HEK293 (cell line): ENCODE data around the gene SGMS1.
"Not testable (repeated sequence)": the region's sequence is repeated elsewhere in the genome, so short reads cannot be mapped to it uniquely, and the experiment has no call there.

ENCODE experiments used
- CTCF ChIA-PET: fragments of 350-600 bp; formaldehyde crosslinking; extraction: SDS; loops from one replicate; lab custom pipeline; 2021; ENCODE audit warnings: antibody characterized with exemption; lab: Yijun Ruan, JAX
- POLR2A ChIA-PET: fragments of 300-600 bp; formaldehyde crosslinking; extraction: SDS; loops from one replicate; lab custom pipeline; 2020; ENCODE audit warnings: antibody characterized with exemption, inconsistent platforms; lab: Yijun Ruan, JAX
- H3K27ac ChIP-seq: fragments of 200-500 bp; sonication (Bioruptor generic); 2 replicates; pipeline ENCODE4 v1.5.1; 2014; ENCODE audit warnings: low read depth, low read length, control low read depth, inconsistent platforms; ENCODE audit errors: extremely low read depth
- H3K36me3 ChIP-seq, 2 experiments: fragments of 200-500 bp in 1 of 2; sonication (Bioruptor generic) in 1 of 2; 1 replicate in 1 of 2; 2 replicates in 1 of 2; pipeline ENCODE4 v1.5.1; 2014 to 2017; ENCODE audit warnings: inconsistent platforms in 2 of 2, low read length in 2 of 2; ENCODE audit not compliant: control insufficient read depth in 2 of 2, insufficient read depth in 1 of 2
- H3K4me1 ChIP-seq: fragments of 200-500 bp; sonication (Bioruptor generic); 2 replicates; pipeline ENCODE4 v1.5.1; 2014; ENCODE audit warnings: mild to moderate bottlenecking, low read length, inconsistent platforms; ENCODE audit not compliant: control insufficient read depth, insufficient read depth
- H3K4me3 ChIP-seq: 2 replicates; pipeline ENCODE4 v1.5.1; 2011; ENCODE audit warnings: low read depth, mild to moderate bottlenecking, control low read depth, low read length, moderate library complexity
- H3K9me3 ChIP-seq: fragments of 200-500 bp; sonication (Bioruptor generic); 2 replicates; pipeline ENCODE4 v1.5.1; 2014; ENCODE audit warnings: low read depth, low read length, inconsistent platforms; ENCODE audit not compliant: control insufficient read depth, insufficient read depth
- BCL11A ChIP-seq: fragments of 450-650 bp; formaldehyde crosslinking; IDR thresholded peaks from 2 replicates; pipeline ENCODE4 v1.5.1; 2016; ENCODE audit warnings: low read depth, missing biosample characterization, missing genetic modification characterization
- EGR2 ChIP-seq: fragments of 450-650 bp; formaldehyde crosslinking; IDR thresholded peaks from 2 replicates; pipeline ENCODE4 v1.5.1; 2016; ENCODE audit warnings: low read depth, missing biosample characterization, missing genetic modification characterization
- GFI1B ChIP-seq: fragments of 450-650 bp; formaldehyde crosslinking; IDR thresholded peaks from 2 replicates; pipeline ENCODE4 v1.5.1; 2016; ENCODE audit warnings: missing biosample characterization, missing genetic modification characterization
- RBAK ChIP-seq: fragments of 450-650 bp; formaldehyde crosslinking; IDR thresholded peaks from 2 replicates; pipeline ENCODE4 v1.5.1; 2016; ENCODE audit warnings: missing biosample characterization, missing genetic modification characterization
- SCRT2 ChIP-seq: fragments of 450-650 bp; formaldehyde crosslinking; IDR thresholded peaks from 2 replicates; pipeline ENCODE4 v1.5.1; 2016; ENCODE audit warnings: missing biosample characterization, missing genetic modification characterization
- SETDB1 ChIP-seq: IDR thresholded peaks from one replicate; pipeline ENCODE4 v1.6.1; 2017; ENCODE audit warnings: mild to moderate bottlenecking, low read length, moderate library complexity, mixed read lengths; ENCODE audit not compliant: insufficient read length
- SP3 ChIP-seq: fragments of 450-650 bp; formaldehyde crosslinking; IDR thresholded peaks from 2 replicates; pipeline ENCODE4 v1.5.1; 2016; ENCODE audit warnings: missing biosample characterization, missing genetic modification characterization
- TRIM28 ChIP-seq: IDR thresholded peaks from 2 replicates; pipeline ENCODE4 v1.6.1; 2011; ENCODE audit warnings: low read length, control low read depth, borderline replicate concordance
- ZBTB7A ChIP-seq: fragments of 450-650 bp; formaldehyde crosslinking; IDR thresholded peaks from 2 replicates; pipeline ENCODE4 v1.5.1; 2016; ENCODE audit warnings: low read depth, missing biosample characterization, missing genetic modification characterization
- ZNF133 ChIP-seq: fragments of 450-650 bp; formaldehyde crosslinking; IDR thresholded peaks from 2 replicates; pipeline ENCODE4 v1.5.1; 2016; ENCODE audit warnings: missing biosample characterization, missing genetic modification characterization
- ZNF146 ChIP-seq: fragments of 450-650 bp; formaldehyde crosslinking; IDR thresholded peaks from 2 replicates; pipeline ENCODE4 v1.5.1; 2016; ENCODE audit warnings: missing biosample characterization, missing genetic modification characterization
- ZNF16 ChIP-seq: fragments of 450-650 bp; formaldehyde crosslinking; IDR thresholded peaks from 2 replicates; pipeline ENCODE4 v1.5.1; 2016; ENCODE audit warnings: low read depth, missing biosample characterization, missing genetic modification characterization
- ZNF175 ChIP-seq: fragments of 450-650 bp; formaldehyde crosslinking; IDR thresholded peaks from 2 replicates; pipeline ENCODE4 v1.5.1; 2016; ENCODE audit warnings: missing biosample characterization, missing genetic modification characterization
- ZNF266 ChIP-seq: fragments of 450-650 bp; formaldehyde crosslinking; IDR thresholded peaks from 2 replicates; pipeline ENCODE4 v1.5.1; 2016; ENCODE audit warnings: missing biosample characterization, missing genetic modification characterization, low read depth
- ZNF433 ChIP-seq: fragments of 450-650 bp; formaldehyde crosslinking; IDR thresholded peaks from 2 replicates; pipeline ENCODE4 v1.5.1; 2016; ENCODE audit warnings: missing biosample characterization, missing genetic modification characterization, low read depth
- ZNF510 ChIP-seq: fragments of 450-650 bp; formaldehyde crosslinking; IDR thresholded peaks from 2 replicates; pipeline ENCODE4 v1.5.1; 2018; ENCODE audit warnings: mild to moderate bottlenecking, missing genetic modification characterization, missing biosample characterization; ENCODE audit not compliant: insufficient replicate concordance
- ZNF558 ChIP-seq: fragments of 450-650 bp; formaldehyde crosslinking; IDR thresholded peaks from 2 replicates; pipeline ENCODE4 v1.5.1; 2016; ENCODE audit warnings: missing biosample characterization, missing genetic modification characterization
- ZNF654 ChIP-seq: fragments of 450-650 bp; formaldehyde crosslinking; IDR thresholded peaks from 2 replicates; pipeline ENCODE4 v1.5.1; 2016; ENCODE audit warnings: low read depth, missing biosample characterization, missing genetic modification characterization
- ZNF660 ChIP-seq: fragments of 450-650 bp; IDR thresholded peaks from 2 replicates; pipeline ENCODE4 v1.5.1; 2018; ENCODE audit warnings: missing biosample characterization, mild to moderate bottlenecking, missing genetic modification characterization
- ZSCAN23 ChIP-seq: fragments of 450-650 bp; formaldehyde crosslinking; IDR thresholded peaks from 2 replicates; pipeline ENCODE4 v1.5.1; 2016; ENCODE audit warnings: missing biosample characterization, missing genetic modification characterization
- TF ChIP-seq, protein P1 (sequence below): fragments of 450-650 bp; formaldehyde crosslinking; IDR thresholded peaks from 2 replicates; pipeline ENCODE4 v1.5.1; 2016; ENCODE audit warnings: missing biosample characterization, missing genetic modification characterization
- TF ChIP-seq, protein P2 (sequence below): fragments of 450-650 bp; formaldehyde crosslinking; IDR thresholded peaks from 2 replicates; pipeline ENCODE4 v1.5.1; 2016; ENCODE audit warnings: missing biosample characterization, missing genetic modification characterization
- TF ChIP-seq, protein P3 (sequence below): fragments of 450-650 bp; formaldehyde crosslinking; IDR thresholded peaks from 2 replicates; pipeline ENCODE4 v1.5.1; 2016; ENCODE audit warnings: missing biosample characterization, missing genetic modification characterization

The SGMS1 gene

DNA sequence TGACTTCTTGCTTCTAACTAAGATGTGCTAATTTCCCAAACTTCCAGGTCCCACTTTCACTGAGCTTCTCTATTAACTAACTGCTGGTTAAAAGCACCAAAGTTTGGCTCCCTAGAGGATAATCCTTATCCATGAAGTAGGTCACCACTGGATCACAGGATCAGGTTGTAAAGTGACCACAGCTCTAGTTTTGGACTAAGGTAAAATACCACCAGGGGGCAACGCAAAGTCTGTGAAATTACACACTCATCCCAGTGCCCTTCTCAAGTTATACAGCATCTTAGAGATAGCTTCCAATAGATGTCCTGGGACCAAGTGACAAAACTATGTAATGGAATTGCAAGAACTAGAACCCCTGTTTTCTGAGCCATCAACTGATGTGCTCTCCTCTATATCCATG is 256.0 kb downstream of the SGMS1 start:
- POLR2A ChIA-PET = no interaction called here
- H3K27ac ChIP-seq = no peak overlapping the region
- no peaks in the 10 kb centered on the region for H3K9me3 ChIP-seq
- CTCF ChIA-PET = interaction anchor here (0.6 to 3.2 kb wide), 27 partner anchors 8 to 1021 kb away, joined by 3 to 29 read pairs (median 4); no protein-coding TSS in a partner anchor
- H3K36me3 ChIP-seq = no peaks in the 10 kb centered on the region
- H3K4me1 ChIP-seq = no peaks in the 10 kb centered on the region
- H3K4me3 ChIP-seq = no peak overlapping the region
- TF ChIP-seq ZNF266 (no peak), ZBTB7A (no peak), ZSCAN23 (no peak), SETDB1 (no peak), ZNF133 (tag by site-specific recombination) (no peak), ZNF654 (tag by site-specific recombination) (peak; percentile 43), GFI1B (tag by site-specific recombination) (no peak)
- TF ChIP-seq, protein P1, sequence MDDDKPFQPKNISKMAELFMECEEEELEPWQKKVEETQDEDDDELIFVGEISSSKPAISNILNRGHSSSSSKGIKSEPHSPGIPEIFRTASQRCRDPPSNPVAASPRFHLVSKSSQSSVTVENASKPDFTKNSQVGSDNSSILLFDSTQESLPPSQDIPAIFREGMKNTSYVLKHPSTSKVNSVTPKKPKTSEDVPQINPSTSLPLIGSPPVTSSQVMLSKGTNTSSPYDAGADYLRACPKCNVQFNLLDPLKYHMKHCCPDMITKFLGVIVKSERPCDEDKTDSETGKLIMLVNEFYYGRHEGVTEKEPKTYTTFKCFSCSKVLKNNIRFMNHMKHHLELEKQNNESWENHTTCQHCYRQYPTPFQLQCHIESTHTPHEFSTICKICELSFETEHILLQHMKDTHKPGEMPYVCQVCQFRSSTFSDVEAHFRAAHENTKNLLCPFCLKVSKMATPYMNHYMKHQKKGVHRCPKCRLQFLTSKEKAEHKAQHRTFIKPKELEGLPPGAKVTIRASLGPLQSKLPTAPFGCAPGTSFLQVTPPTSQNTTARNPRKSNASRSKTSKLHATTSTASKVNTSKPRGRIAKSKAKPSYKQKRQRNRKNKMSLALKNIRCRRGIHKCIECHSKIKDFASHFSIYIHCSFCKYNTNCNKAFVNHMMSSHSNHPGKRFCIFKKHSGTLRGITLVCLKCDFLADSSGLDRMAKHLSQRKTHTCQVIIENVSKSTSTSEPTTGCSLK = no peak

DNA sequence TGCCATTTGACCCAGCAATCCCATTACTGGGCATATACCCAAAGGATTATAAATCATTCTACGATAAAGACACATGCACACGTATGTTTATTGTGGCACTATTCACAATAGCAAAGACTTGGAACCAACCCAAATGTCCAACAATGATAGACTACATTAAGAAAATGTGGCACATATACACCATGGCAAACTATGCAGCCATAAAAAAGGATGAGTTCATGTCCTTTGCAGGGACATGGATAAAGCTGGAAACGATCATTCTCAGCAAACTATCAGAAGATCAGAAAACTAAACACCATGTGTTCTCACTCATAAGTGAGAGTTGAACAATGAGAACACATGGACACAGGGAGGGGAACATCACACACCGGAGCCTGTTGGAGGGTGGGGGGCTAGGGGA is 257.3 kb downstream of the SGMS1 start:
- H3K27ac ChIP-seq, H3K4me1 ChIP-seq, H3K4me3 ChIP-seq, POLR2A ChIA-PET, H3K9me3 ChIP-seq, H3K36me3 ChIP-seq: not testable (repeated sequence)
- CTCF ChIA-PET = interaction anchor here (1.2 to 3.2 kb wide), 4 partner anchors 9 to 55 kb away, joined by 5 to 29 read pairs (median 10); no protein-coding TSS in a partner anchor
- peak; percentile 55; the same call in 1 of the 2 replicates for TF ChIP-seq ZNF146 (tag by site-specific recombination)

DNA sequence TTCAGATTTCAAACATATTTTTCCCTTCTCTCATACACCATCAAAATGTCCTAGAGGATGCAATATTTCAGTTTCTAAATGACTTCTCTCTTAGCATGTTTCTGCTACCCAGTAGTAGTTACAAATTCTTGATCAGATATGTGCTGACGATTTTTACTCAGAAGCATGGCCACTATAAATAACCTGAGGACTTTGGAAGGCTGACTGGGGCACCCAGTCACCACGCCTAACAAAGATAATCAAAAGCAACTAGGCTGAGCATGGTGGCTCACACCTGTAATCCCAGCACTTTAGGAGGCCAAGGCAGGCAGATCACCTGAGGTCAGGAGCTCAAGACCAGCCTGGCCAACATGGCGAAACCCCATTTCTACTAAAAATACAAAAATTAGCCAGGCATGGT is 259.0 kb downstream of the SGMS1 start:
- POLR2A ChIA-PET = not testable (repeated sequence)

DNA sequence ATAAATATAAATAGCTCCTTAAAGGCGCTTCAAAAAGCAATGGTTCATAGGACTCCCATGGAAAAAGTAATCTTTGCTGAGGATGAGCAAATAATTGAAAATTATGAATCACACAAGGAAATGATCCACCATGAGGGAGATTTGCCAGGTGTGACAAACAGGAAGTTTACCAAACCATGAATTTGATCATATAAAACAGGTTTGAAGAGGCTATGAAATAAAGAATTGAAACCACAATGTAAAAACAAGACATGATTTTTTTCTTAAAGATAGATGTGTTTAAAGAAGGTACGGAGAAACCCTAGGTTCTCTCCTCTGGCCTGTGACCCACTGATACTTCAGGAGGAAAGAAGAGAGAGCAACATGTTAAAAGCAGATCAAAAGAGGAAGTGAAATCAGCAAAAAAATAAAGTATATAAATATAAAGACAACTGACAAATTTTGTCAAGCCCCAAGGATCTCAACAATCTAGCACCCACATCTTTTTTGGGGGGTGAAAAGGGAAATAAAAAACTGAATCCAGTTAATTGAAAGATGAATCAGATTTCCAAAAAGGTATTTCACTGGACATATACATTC is 261.1 kb downstream of the SGMS1 start:
- Histone ChIP-seq H3K36me3 (no peaks in the 10 kb centered on the region), H3K4me3 (no peak overlapping the region), H3K4me1 (no peaks in the 10 kb centered on the region), H3K9me3 (no peaks in the 10 kb centered on the region), H3K27ac (no peak overlapping the region)
- ChIA-PET POLR2A (no interaction called here), CTCF (no interaction called here)
- TF ChIP-seq ZNF433 (tag by site-specific recombination) (no peak), ZNF510 (tag by site-specific recombination) (no peak), ZNF16 (tag by site-specific recombination) (no peak), SP3 (tag by site-specific recombination) (no peak), TRIM28 (no peak), ZNF660 (tag by site-specific recombination) (no peak), ZNF175 (no peak), GFI1B (tag by site-specific recombination) (no peak), RBAK (tag by site-specific recombination) (no peak), SCRT2 (no peak), EGR2 (no peak), BCL11A (tag by site-specific recombination) (no peak), ZNF558 (tag by site-specific recombination) (no peak)
- TF ChIP-seq, protein P2, sequence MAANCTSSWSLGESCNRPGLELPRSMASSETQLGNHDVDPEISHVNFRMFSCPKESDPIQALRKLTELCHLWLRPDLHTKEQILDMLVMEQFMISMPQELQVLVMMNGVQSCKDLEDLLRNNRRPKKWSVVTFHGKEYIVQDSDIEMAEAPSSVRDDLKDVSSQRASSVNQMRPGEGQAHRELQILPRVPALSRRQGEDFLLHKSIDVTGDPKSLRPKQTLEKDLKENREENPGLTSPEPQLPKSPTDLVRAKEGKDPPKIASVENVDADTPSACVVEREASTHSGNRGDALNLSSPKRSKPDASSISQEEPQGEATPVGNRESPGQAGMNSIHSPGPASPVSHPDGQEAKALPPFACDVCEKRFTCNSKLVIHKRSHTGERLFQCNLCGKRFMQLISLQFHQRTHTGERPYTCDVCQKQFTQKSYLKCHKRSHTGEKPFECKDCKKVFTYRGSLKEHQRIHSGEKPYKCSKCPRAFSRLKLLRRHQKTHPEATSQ (tag by site-specific recombination) = no peak
- TF ChIP-seq, protein P3, sequence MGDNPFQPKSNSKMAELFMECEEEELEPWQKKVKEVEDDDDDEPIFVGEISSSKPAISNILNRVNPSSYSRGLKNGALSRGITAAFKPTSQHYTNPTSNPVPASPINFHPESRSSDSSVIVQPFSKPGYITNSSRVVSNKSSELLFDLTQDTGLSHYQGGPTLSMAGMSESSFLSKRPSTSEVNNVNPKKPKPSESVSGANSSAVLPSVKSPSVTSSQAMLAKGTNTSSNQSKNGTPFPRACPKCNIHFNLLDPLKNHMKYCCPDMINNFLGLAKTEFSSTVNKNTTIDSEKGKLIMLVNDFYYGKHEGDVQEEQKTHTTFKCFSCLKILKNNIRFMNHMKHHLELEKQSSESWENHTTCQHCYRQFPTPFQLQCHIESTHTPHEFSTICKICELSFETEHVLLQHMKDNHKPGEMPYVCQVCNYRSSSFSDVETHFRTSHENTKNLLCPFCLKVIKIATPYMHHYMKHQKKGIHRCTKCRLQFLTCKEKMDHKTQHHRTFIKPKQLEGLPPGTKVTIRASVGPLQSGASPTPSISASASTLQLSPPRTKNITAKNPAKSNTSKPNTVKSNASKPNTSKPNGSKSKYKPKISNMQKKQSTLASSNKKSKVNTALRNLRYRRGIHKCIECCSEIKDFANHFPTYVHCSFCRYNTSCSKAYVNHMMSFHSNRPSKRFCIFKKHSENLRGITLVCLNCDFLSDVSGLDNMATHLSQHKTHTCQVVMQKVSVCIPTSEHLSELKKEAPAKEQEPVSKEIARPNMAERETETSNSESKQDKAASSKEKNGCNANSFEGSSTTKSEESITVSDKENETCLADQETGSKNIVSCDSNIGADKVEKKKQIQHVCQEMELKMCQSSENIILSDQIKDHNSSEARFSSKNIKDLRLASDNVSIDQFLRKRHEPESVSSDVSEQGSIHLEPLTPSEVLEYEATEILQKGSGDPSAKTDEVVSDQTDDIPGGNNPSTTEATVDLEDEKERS (tag by site-specific recombination) = no peak

More for the DNA sequence above, 259.0 kb downstream of the SGMS1 start:
- not testable (repeated sequence) for H3K27ac ChIP-seq, H3K36me3 ChIP-seq, H3K4me3 ChIP-seq, H3K9me3 ChIP-seq, H3K4me1 ChIP-seq
- CTCF ChIA-PET = interaction anchor here (0.6 to 1.1 kb wide), 2 partner anchors 17 to 83 kb away, joined by 3 read pairs; no protein-coding TSS in a partner anchor
